ENCODE results near the gene GRIK4. TPM values are rescaled to one million over a fixed set of nuclear protein-coding genes. Genes with fewer than 3 reads are reported as not detected.

The GRIK4 gene
- total and polyA plus RNA-seq, 2 donors (not counting 3 experiments of a cell fraction or from before 2014, with no cell fraction given): 0.81 to 1.6 TPM

GRCh38 chr11:120906766-120907165 is 395.2 kb downstream of the GRIK4 start:
- Histone ChIP-seq H3K4me2 (ENCODE audit: insufficient read depth, low read length) (no peak overlapping the region), H3K4me3 (replicated peaks in 1 of 3; ENCODE audit: insufficient read depth in 1 of 3, low read depth in 1 of 3, low read length in 3 of 3) (no peak overlapping the region), H3K27ac (ENCODE audit: insufficient read depth, low read depth, low read length) (no peak overlapping the region), H3K27me3 (ENCODE audit: control insufficient read depth in 2 of 2, insufficient read depth in 2 of 2, low read length in 2 of 2) (no peaks in the 10 kb centered on the region), H3K4me1 (ENCODE audit: control insufficient read depth, extremely low read depth, insufficient read depth, low read length) (no peaks in the 10 kb centered on the region), H3K9me1 (replicated peaks; ENCODE audit: control insufficient read depth, extremely low read depth, insufficient read depth, low read length) (no peaks in the 10 kb centered on the region), H3K79me2 (ENCODE audit: control insufficient read depth, insufficient read depth, low read length) (no peaks in the 10 kb centered on the region), H2AFZ (ENCODE audit: low read depth, low read length) (no peak overlapping the region), H4K20me1 (replicated peaks; ENCODE audit: control insufficient read depth, extremely low read depth, insufficient read depth, low read length) (no peaks in the 10 kb centered on the region), H3K36me3 (ENCODE audit: control insufficient read depth in 2 of 2, extremely low read depth in 1 of 2, insufficient read depth in 2 of 2, low read length in 2 of 2) (no peaks in the 10 kb centered on the region), H3K9me3 (replicated peaks; ENCODE audit: control insufficient read depth, insufficient read depth, low read length) (no peaks in the 10 kb centered on the region), H3K9ac (replicated peaks; ENCODE audit: extremely low read depth, insufficient read depth, low read length) (no peak overlapping the region)
- no TSS peak for BruUV-seq (replicated peaks)
- FAIRE-seq (no peak), DNase-seq (ENCODE audit: low read depth, low spot score) (no peak)
- ChIA-PET CTCF (no interaction called here), POLR2A (no interaction called here)
- dilution Hi-C loops (cut with MboI; ENCODE audit: extremely low pct_ligation_motif_present, low sequenced_read_pairs): no loop called here
- intact Hi-C loops (cut with micrococcal nuclease): no loop called here
- TF ChIP-seq MYC (IDR thresholded peaks at IDR 0.05; ENCODE audit: low read depth, low read length) (no peak), JUN (IDR thresholded peaks at IDR 0.05; ENCODE audit: borderline replicate concordance, insufficient read depth, insufficient read length, low read depth) (no peak), POLR2AphosphoS5 (IDR thresholded peaks at IDR 0.05; ENCODE audit: insufficient read depth, low read depth, low read length) (no peak), POLR2A (IDR thresholded peaks at IDR 0.05; ENCODE audit: low read depth, low read length) (no peak), GATA2 (IDR thresholded peaks at IDR 0.05; ENCODE audit: insufficient read depth, insufficient read length, low read depth, low read length) (no peak), FOS (IDR thresholded peaks at IDR 0.05; ENCODE audit: borderline replicate concordance, insufficient read depth, low read length) (no peak), CTCF (IDR thresholded peaks at IDR 0.05; ENCODE audit: extremely low read depth in 1 of 2, insufficient read depth in 1 of 2, low read depth in 1 of 2, low read length in 2 of 2) (no peak), EZH2 (IDR thresholded peaks at IDR 0.05; ENCODE audit: borderline replicate concordance, low read depth, low read length, severe bottlenecking) (no peak)
- TF ChIP-seq, protein P1, sequence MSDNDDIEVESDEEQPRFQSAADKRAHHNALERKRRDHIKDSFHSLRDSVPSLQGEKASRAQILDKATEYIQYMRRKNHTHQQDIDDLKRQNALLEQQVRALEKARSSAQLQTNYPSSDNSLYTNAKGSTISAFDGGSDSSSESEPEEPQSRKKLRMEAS (IDR thresholded peaks at IDR 0.05; ENCODE audit: insufficient read depth, insufficient read length): no peak
